Mesothelial cell of epicardium (in vitro differentiated cells): Measurements from ENCODE around the gene DICER1. TPM values are rescaled to one million over a fixed set of nuclear protein-coding genes. Genes with fewer than 3 reads are reported as not detected.

Experiments used
- DNase-seq, 2 experiments: peaks; one replicate each; pipeline ENCODE4 v3.0.0; 2021; ENCODE audit warnings: low spot score in 2 of 2; ENCODE audit not compliant: unreplicated experiment in 2 of 2
- H3K27ac Mint-ChIP-seq: 2 replicates; pipeline ENCODE4 v1.8.0; 2021; ENCODE audit warnings: mixed read lengths
- H3K27me3 Mint-ChIP-seq: 2 replicates; pipeline ENCODE4 v1.8.0; 2021; ENCODE audit warnings: low read depth, mixed read lengths
- H3K36me3 Mint-ChIP-seq: 2 replicates; pipeline ENCODE4 v1.8.0; 2021; ENCODE audit warnings: mixed read lengths
- H3K4me1 Mint-ChIP-seq: 2 replicates; pipeline ENCODE4 v1.8.0; 2021; ENCODE audit warnings: mixed read lengths
- H3K4me3 Mint-ChIP-seq: 2 replicates; pipeline ENCODE4 v1.8.0; 2021; ENCODE audit warnings: mild to moderate bottlenecking, moderate library complexity, mixed read lengths
- H3K9me3 Mint-ChIP-seq: 2 replicates; pipeline ENCODE4 v1.8.0; 2021; ENCODE audit warnings: mixed read lengths
- total RNA-seq: library from RNA; stranded (reverse); gene quantifications from 3 replicates; pipeline ENCODE4 v1.2.1, GENCODE V29; 2021
- TF ChIP-seq, protein P1 (sequence below): fragments of 200-600 bp; sonication (generic); IDR thresholded peaks from one replicate; pipeline ENCODE4 v1.5.0; 2021; ENCODE audit warnings: antibody characterized with exemption; ENCODE audit not compliant: unreplicated experiment

Gene DICER1
- total RNA-seq, 1 donor from 2014 or later: 148 TPM

DNA sequence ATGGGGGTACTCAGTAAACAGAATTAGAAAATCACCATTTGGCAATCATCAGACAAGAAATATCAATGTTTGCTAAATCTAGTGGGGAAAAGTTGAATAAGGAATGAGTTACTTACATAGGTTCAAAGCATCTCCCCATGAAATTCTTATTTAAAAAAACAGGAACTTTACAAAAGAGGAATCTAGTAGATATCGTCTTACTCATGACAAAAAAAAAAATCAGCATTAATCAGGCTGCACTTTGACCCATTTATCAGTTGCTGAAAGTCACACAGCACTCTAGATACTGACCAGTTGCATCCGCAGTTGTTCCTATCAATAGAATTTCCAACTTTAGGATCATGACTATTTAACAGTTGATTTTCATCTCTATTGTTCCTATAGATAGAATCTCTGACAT, 5.8 kb upstream of the DICER1 start:
- TF ChIP-seq, protein P1, sequence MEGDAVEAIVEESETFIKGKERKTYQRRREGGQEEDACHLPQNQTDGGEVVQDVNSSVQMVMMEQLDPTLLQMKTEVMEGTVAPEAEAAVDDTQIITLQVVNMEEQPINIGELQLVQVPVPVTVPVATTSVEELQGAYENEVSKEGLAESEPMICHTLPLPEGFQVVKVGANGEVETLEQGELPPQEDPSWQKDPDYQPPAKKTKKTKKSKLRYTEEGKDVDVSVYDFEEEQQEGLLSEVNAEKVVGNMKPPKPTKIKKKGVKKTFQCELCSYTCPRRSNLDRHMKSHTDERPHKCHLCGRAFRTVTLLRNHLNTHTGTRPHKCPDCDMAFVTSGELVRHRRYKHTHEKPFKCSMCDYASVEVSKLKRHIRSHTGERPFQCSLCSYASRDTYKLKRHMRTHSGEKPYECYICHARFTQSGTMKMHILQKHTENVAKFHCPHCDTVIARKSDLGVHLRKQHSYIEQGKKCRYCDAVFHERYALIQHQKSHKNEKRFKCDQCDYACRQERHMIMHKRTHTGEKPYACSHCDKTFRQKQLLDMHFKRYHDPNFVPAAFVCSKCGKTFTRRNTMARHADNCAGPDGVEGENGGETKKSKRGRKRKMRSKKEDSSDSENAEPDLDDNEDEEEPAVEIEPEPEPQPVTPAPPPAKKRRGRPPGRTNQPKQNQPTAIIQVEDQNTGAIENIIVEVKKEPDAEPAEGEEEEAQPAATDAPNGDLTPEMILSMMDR: no peak
- peak overlapping the region; percentile 0 for H3K27ac Mint-ChIP-seq
- peaks cover 28% of the 10 kb centered on the region for H3K4me1 Mint-ChIP-seq
- H3K4me3 Mint-ChIP-seq: no peak overlapping the region
- H3K9me3 Mint-ChIP-seq: peaks cover 32% of the 10 kb centered on the region
- peaks cover 29% of the 10 kb centered on the region for H3K36me3 Mint-ChIP-seq
- DNase-seq: no peak
- no peaks in the 10 kb centered on the region for H3K27me3 Mint-ChIP-seq

DNA sequence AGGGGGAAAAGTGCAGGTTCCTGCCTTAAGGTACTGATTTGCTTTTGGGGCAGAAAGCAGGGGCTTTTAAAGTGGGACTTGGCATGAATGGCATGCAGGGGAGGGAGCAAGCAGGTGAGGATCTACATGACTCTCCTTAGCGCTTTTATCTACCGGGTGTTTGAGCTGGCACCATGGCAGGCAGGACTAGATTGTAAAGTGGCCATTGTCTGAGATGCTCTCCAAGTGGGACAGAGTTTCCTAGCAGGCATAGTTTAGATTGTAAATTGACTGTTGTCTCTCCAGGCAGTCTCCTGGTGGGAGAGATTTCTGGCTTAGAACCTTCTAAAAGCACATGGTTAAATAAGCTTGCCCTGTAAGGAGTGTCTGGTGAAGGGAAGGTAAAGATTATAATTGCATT, 5.3 kb upstream of the DICER1 start:
- H3K9me3 Mint-ChIP-seq: peaks cover 27% of the 10 kb centered on the region
- H3K27me3 Mint-ChIP-seq: no peaks in the 10 kb centered on the region
- peaks cover 32% of the 10 kb centered on the region for H3K4me1 Mint-ChIP-seq
- TF ChIP-seq, protein P1: no peak
- peak overlapping the region; percentile 0 for H3K27ac Mint-ChIP-seq
- H3K4me3 Mint-ChIP-seq: no peak overlapping the region
- DNase-seq: no peak
- H3K36me3 Mint-ChIP-seq: peaks cover 24% of the 10 kb centered on the region

DNA sequence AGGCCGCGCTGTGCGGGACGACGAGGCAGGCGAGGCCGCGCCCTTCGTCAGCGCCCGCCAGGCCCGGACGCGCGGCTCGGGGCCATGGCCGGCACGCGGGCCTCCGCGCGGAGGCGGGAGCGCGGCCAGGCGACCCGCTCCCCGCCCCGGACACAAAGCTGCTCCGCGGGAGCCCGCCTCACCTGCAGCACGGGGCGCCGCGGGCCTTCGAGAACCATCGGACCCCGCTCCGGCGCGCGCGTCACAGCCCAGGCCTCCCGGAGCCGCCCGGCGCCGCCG, 342 bp downstream of the DICER1 start:
- TF ChIP-seq, protein P1: no peak
- peak overlapping the region; percentile 92 for H3K4me3 Mint-ChIP-seq
- H3K36me3 Mint-ChIP-seq: no peaks in the 10 kb centered on the region
- no peaks in the 10 kb centered on the region for H3K9me3 Mint-ChIP-seq
- no peak for DNase-seq
- H3K27me3 Mint-ChIP-seq: no peaks in the 10 kb centered on the region
- H3K27ac Mint-ChIP-seq: no peak overlapping the region
- peaks cover 59% of the 10 kb centered on the region for H3K4me1 Mint-ChIP-seq

DNA sequence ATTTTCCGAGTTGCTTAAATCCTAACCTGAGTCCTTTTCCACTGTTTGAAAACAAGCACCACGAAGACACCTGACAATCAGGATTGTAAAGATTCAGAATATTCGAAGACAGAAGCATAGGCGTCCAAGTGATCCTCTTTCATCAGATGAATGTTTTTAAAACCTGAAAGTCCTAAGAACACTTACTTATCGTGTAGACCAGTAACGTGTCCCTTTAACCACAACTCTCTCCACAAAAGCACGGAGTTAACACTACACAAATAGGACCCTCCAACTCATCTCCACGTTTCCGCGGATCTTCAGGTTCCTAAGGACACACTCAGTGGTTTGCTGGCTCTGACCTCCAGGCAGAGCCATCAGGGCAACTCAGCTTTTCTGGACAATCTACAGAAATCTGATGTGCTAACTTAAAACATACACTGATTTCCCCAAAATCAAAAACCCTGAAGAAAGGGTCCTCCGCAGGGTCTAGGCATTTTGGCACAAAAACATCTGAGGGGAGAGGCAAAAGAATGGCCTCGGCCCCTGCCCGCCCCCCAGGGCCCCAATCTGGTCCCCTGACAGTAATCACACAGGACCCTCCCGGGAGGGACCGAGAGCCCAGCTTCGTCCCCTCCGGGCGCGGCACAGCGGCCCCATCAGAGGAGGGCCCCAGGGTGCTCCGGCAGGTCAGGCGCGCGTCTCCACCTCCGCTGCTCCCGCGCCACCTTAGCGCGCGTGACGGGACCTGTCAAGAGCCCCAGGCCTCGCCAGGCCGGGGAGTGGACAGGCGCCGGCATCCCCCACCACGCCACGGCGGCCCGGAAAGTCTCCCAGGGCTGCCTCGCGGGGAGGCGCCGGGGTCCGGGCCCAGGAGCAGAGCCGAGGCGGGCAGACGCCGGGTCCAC, 925 bp downstream of the DICER1 start:
- H3K27me3 Mint-ChIP-seq: no peaks in the 10 kb centered on the region
- TF ChIP-seq, protein P1: no peak
- peak overlapping the region; percentile 83 for H3K4me3 Mint-ChIP-seq
- peaks cover 59% of the 10 kb centered on the region for H3K4me1 Mint-ChIP-seq
- H3K27ac Mint-ChIP-seq: peak overlapping the region; percentile 94
- H3K9me3 Mint-ChIP-seq: no peaks in the 10 kb centered on the region
- DNase-seq: peak; percentile 21 to 59
- H3K36me3 Mint-ChIP-seq: no peaks in the 10 kb centered on the region

DNA sequence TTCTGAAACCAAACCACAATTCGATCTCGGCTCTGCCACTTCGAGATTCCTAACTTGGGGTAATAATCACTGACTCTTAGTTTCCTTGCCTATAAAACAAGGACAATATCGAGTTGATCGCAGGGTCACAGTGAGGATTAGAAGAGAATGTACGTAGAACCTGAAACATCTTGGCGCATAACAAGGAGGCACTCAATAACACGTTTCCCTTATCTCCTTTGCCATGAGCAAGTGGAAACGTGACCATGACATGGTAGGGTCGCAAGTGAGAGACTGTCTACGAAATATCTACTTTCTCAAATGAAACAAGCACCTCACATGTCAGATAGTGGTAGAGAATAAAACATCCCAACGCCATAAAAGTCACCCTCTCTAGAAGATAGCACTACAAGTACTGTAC, 2.3 kb downstream of the DICER1 start:
- no peaks in the 10 kb centered on the region for H3K9me3 Mint-ChIP-seq
- H3K4me3 Mint-ChIP-seq: peak overlapping the region; percentile 83
- DNase-seq: no peak
- H3K4me1 Mint-ChIP-seq: peaks cover 55% of the 10 kb centered on the region
- H3K27me3 Mint-ChIP-seq: no peaks in the 10 kb centered on the region
- TF ChIP-seq, protein P1: no peak
- H3K36me3 Mint-ChIP-seq: no peaks in the 10 kb centered on the region
- peak overlapping the region; percentile 86 for H3K27ac Mint-ChIP-seq

DNA sequence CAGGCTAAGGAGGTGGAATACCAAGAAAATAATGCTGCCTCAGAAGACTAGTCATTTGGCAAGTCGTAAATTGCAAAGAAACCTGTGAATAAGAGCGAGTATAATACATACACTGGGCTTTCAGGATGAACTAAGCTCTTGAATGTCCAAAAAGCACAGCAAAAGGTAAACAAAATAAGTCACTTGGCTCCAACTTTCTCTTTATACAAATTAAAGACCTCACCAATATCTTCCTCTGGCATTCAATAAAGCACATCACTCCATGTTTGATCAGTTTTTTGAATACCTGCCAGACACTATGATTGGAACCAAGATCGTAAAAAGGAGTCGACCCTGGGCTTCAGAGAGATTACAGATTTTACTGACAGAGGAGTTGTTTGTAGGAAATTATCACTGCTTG, 3.5 kb downstream of the DICER1 start:
- Mint-ChIP-seq H3K4me1 (peaks cover 60% of the 10 kb centered on the region), H3K4me3 (peak overlapping the region; percentile 18), H3K36me3 (no peaks in the 10 kb centered on the region), H3K27me3 (no peaks in the 10 kb centered on the region), H3K27ac (peak overlapping the region; percentile 91), H3K9me3 (no peaks in the 10 kb centered on the region)
- TF ChIP-seq, protein P1: no peak
- no peak for DNase-seq
